H9 (cell line): ENCODE measurements around the gene GRIA2. TPM values are rescaled to one million over a fixed set of nuclear protein-coding genes. Genes with fewer than 3 reads are reported as not detected.

Experiments
- DNase-seq: peaks from one replicate; pipeline ENCODE4 v3.0.0-alpha.2; 2017
- H2AFZ ChIP-seq: one replicate; pipeline ENCODE4 v1.6.1; 2013; ENCODE audit warnings: mild to moderate bottlenecking, low read length, control low read depth, moderate library complexity
- H2AK5ac ChIP-seq: 2 replicates; pipeline ENCODE4 v1.6.1; 2013; ENCODE audit warnings: low read length, control low read depth, mixed read lengths; ENCODE audit not compliant: insufficient read length
- H2BK120ac ChIP-seq: one replicate; pipeline ENCODE4 v1.6.1; 2013; ENCODE audit warnings: low read depth, mild to moderate bottlenecking, low read length, control low read depth, inconsistent platforms; ENCODE audit not compliant: poor library complexity, severe bottlenecking
- H2BK12ac ChIP-seq: 2 replicates; pipeline ENCODE4 v1.6.1; 2013; ENCODE audit warnings: low read length, control low read depth, mixed read lengths, low read depth; ENCODE audit not compliant: insufficient read length
- H2BK15ac ChIP-seq: 2 replicates; pipeline ENCODE4 v1.6.1; 2013; ENCODE audit warnings: low read depth, low read length, control low read depth
- H2BK20ac ChIP-seq: one replicate; pipeline ENCODE4 v1.6.1; 2013; ENCODE audit warnings: low read depth, mild to moderate bottlenecking, low read length, control low read depth, inconsistent platforms; ENCODE audit not compliant: poor library complexity, severe bottlenecking
- H2BK5ac ChIP-seq: 2 replicates; pipeline ENCODE4 v1.6.1; 2013; ENCODE audit warnings: low read length, control low read depth, mixed read lengths; ENCODE audit not compliant: insufficient read length
- H3K14ac ChIP-seq: 2 replicates; pipeline ENCODE4 v1.6.1; 2013; ENCODE audit warnings: low read length, control low read depth; ENCODE audit not compliant: insufficient read depth
- H3K18ac ChIP-seq: 2 replicates; pipeline ENCODE4 v1.6.1; 2013; ENCODE audit warnings: low read depth, mild to moderate bottlenecking, mixed read lengths, low read length, control low read depth; ENCODE audit not compliant: insufficient read length
- H3K23ac ChIP-seq: 2 replicates; pipeline ENCODE4 v1.6.1; 2013; ENCODE audit warnings: low read length, control low read depth, mixed read lengths, low read depth; ENCODE audit not compliant: insufficient read length
- H3K23me2 ChIP-seq: 2 replicates; pipeline ENCODE4 v1.6.1; 2013; ENCODE audit warnings: low read depth, mild to moderate bottlenecking, mixed read lengths, low read length, control low read depth; ENCODE audit not compliant: insufficient read length, poor library complexity, severe bottlenecking
- H3K27ac ChIP-seq: 2 replicates; pipeline ENCODE4 v1.5.1; 2013; ENCODE audit warnings: low read length, control low read depth, mixed read lengths, low read depth; ENCODE audit not compliant: insufficient read length
- H3K27me3 ChIP-seq: 2 replicates; pipeline ENCODE4 v1.6.1; 2013; ENCODE audit warnings: low read length, control low read depth, inconsistent platforms; ENCODE audit not compliant: insufficient read depth
- H3K4ac ChIP-seq: 2 replicates; pipeline ENCODE4 v1.6.1; 2013; ENCODE audit warnings: low read depth, mild to moderate bottlenecking, control low read depth, inconsistent platforms, low read length, moderate library complexity
- H3K4me1 ChIP-seq: 2 replicates; pipeline ENCODE4 v1.6.1; 2013; ENCODE audit warnings: low read length, control low read depth, inconsistent platforms; ENCODE audit not compliant: insufficient read depth
- H3K4me2 ChIP-seq: 2 replicates; pipeline ENCODE4 v1.6.1; 2013; ENCODE audit warnings: low read length, control low read depth, mixed read lengths; ENCODE audit not compliant: insufficient read length, insufficient read depth
- H3K56ac ChIP-seq: 2 replicates; pipeline ENCODE4 v1.6.1; 2013; ENCODE audit warnings: low read depth, mild to moderate bottlenecking, mixed read lengths, low read length, control low read depth; ENCODE audit not compliant: insufficient read length
- H3K79me1 ChIP-seq: 2 replicates; pipeline ENCODE4 v1.6.1; 2013; ENCODE audit warnings: low read depth, mild to moderate bottlenecking, moderate library complexity, low read length, control low read depth, inconsistent platforms; ENCODE audit not compliant: insufficient read depth, poor library complexity, severe bottlenecking
- H3K79me2 ChIP-seq: 2 replicates; pipeline ENCODE4 v1.6.1; 2013; ENCODE audit warnings: low read length, control low read depth, inconsistent platforms; ENCODE audit not compliant: insufficient read depth
- H3K9ac ChIP-seq: 2 replicates; pipeline ENCODE4 v1.6.1; 2013; ENCODE audit warnings: low read length, control low read depth, mixed read lengths; ENCODE audit not compliant: insufficient read length; ENCODE audit errors: extremely low read depth
- H3K9me3 ChIP-seq: one replicate; pipeline ENCODE4 v1.6.1; 2013; ENCODE audit warnings: low read depth, low read length, inconsistent platforms; ENCODE audit not compliant: control insufficient read depth
- H3T11ph ChIP-seq: one replicate; pipeline ENCODE4 v1.6.1; 2013; ENCODE audit warnings: mild to moderate bottlenecking, low read length, control low read depth, inconsistent platforms
- H4K20me1 ChIP-seq: one replicate; pipeline ENCODE4 v1.6.1; 2013; ENCODE audit not compliant: control insufficient read depth, insufficient read length, insufficient read depth
- H4K5ac ChIP-seq: 2 replicates; pipeline ENCODE4 v1.6.1; 2013; ENCODE audit warnings: low read depth, mild to moderate bottlenecking, mixed read lengths, low read length, control low read depth; ENCODE audit not compliant: insufficient read length
- H4K8ac ChIP-seq: replicated peaks from 2 replicates; pipeline ENCODE4 v1.6.1; 2013; ENCODE audit warnings: low read length, control low read depth, mixed read lengths, low read depth; ENCODE audit not compliant: insufficient read length
- H4K91ac ChIP-seq: 2 replicates; pipeline ENCODE4 v1.6.1; 2013; ENCODE audit warnings: low read depth, mild to moderate bottlenecking, moderate library complexity, mixed read lengths, low read length, control low read depth; ENCODE audit not compliant: insufficient read length
- H3K27ac Mint-ChIP-seq, 3 experiments: 2 replicates in 2 of 3; 3 replicates in 1 of 3; pipeline ENCODE4 v1.8.0; 2020 to 2021; ENCODE audit warnings: mixed read lengths in 3 of 3, mild to moderate bottlenecking in 1 of 3, moderate library complexity in 1 of 3
- H3K27me3 Mint-ChIP-seq: 2 replicates; pipeline ENCODE4 v1.8.0; 2021; ENCODE audit warnings: low read depth, mild to moderate bottlenecking, moderate library complexity, mixed read lengths
- H3K36me3 Mint-ChIP-seq, 3 experiments: 2 replicates in 2 of 3; 3 replicates in 1 of 3; pipeline ENCODE4 v1.8.0; 2020 to 2021; ENCODE audit warnings: low read depth in 3 of 3, mixed read lengths in 3 of 3; ENCODE audit not compliant: insufficient read depth in 1 of 3
- H3K4me1 Mint-ChIP-seq, 2 experiments: 2 replicates each; pipeline ENCODE4 v1.8.0; 2020; ENCODE audit warnings: mixed read lengths in 2 of 2
- H3K4me3 Mint-ChIP-seq, 2 experiments: 2 replicates in 1 of 2; 3 replicates in 1 of 2; pipeline ENCODE4 v1.8.0; 2020 to 2021; ENCODE audit warnings: mild to moderate bottlenecking in 2 of 2, mixed read lengths in 2 of 2, moderate library complexity in 1 of 2
- H3K9me3 Mint-ChIP-seq, 2 experiments: 2 replicates in 1 of 2; 3 replicates in 1 of 2; pipeline ENCODE4 v1.8.0; 2020; ENCODE audit warnings: mild to moderate bottlenecking in 2 of 2, mixed read lengths in 2 of 2, moderate library complexity in 1 of 2
- CTCF ChIP-seq: fragments of 200-600 bp; sonication (generic); conservative IDR thresholded peaks from 3 replicates; pipeline ENCODE4 v1.8.0; 2021; ENCODE audit warnings: antibody characterized with exemption, mild to moderate bottlenecking
- WGBS: extraction: QIAGEN DNeasy Blood & Tissue Kit; methylation state at CpG from one replicate; pipeline ENCODE4 v1.1.7; 2013; ENCODE audit warnings: missing lambda C conversion rate, low lambda C conversion rate, mixed read lengths; ENCODE audit not compliant: insufficient read length; ENCODE audit errors: extremely low coverage; 5-methylcytosine and 5-hydroxymethylcytosine counted together
- total RNA-seq: library from RNA; stranded (reverse); gene quantifications from 2 replicates; pipeline ENCODE4 v1.2.1, GENCODE V29; 2021

The GRIA2 gene
- total RNA-seq, 1 experiment from 2014 or later, result not detected

GRCh38 chr4:157270108-157270507 lies 49.6 kb downstream of the GRIA2 start:
- Histone ChIP-seq H3T11ph (no peak overlapping the region), H2BK12ac (no peak overlapping the region), H4K20me1 (no peaks in the 10 kb centered on the region), H2BK15ac (no peak overlapping the region), H3K9ac (no peak overlapping the region), H4K8ac (no peak overlapping the region), H2BK120ac (no peak overlapping the region), H3K4me1 (no peaks in the 10 kb centered on the region; the same call in 1 of the 2 replicates), H3K23ac (no peak overlapping the region), H4K91ac (no peak overlapping the region), H3K79me2 (no peaks in the 10 kb centered on the region), H3K4me2 (no peak overlapping the region), H3K56ac (no peak overlapping the region), H3K18ac (no peak overlapping the region), H3K23me2 (no peaks in the 10 kb centered on the region), H2BK5ac (no peak overlapping the region), H3K9me3 (no peaks in the 10 kb centered on the region), H2AK5ac (no peak overlapping the region), H2BK20ac (no peak overlapping the region), H3K14ac (no peak overlapping the region), H3K27me3 (no peaks in the 10 kb centered on the region), H3K27ac (no peak overlapping the region), H3K79me1 (no peaks in the 10 kb centered on the region), H2AFZ (no peak overlapping the region), H3K4ac (no peak overlapping the region), H4K5ac (no peak overlapping the region)
- H3K4me3 Mint-ChIP-seq, result no peak overlapping the region
- no peak overlapping the region for H3K27ac Mint-ChIP-seq
- no peak for TF ChIP-seq CTCF
- H3K9me3 Mint-ChIP-seq, result no peaks in the 10 kb centered on the region; a peak in 1 of 5 replicates
- peaks cover 11% of the 10 kb centered on the region in 2 experiments for H3K4me1 Mint-ChIP-seq
- DNase-seq, result no peak
- no peaks in the 10 kb centered on the region for H3K27me3 Mint-ChIP-seq
- no peaks in the 10 kb centered on the region for H3K36me3 Mint-ChIP-seq
- WGBS, result no CpG with 5 or more reads among the region's 2 CpGs
